Body of pancreas (tissue), 4 donors: ENCODE measurements around the gene FERMT3. TPM values are rescaled to one million over a fixed set of nuclear protein-coding genes. Genes with fewer than 3 reads are reported as not detected.

Experiments
- ATAC-seq: fragments of 150-250 bp; one replicate; pipeline ENCODE4 v1.9.1; 2016
- DNase-seq, 4 donors: peaks; one replicate each; pipeline ENCODE4 v3.0.0-alpha.2; 2019
- H3K27ac ChIP-seq, 4 donors: fragments of 200-600 bp; sonication (generic); 1 replicate in 3 of 4; 2 replicates in 1 of 4; pipeline versions ENCODE4 v1.5.1 to v1.6.1; 2016 to 2019; ENCODE audit warnings: mild to moderate bottlenecking in 1 of 4, mixed read lengths in 1 of 4, moderate library complexity in 1 of 4
- H3K27me3 ChIP-seq, 2 donors: fragments of 200-600 bp; sonication (generic); one replicate each; pipeline ENCODE4 v1.6.0; 2016; ENCODE audit warnings: mild to moderate bottlenecking in 1 of 2
- H3K36me3 ChIP-seq, 2 donors: fragments of 200-600 bp; sonication (generic); replicated peaks in 1 of 2; 2 replicates each; pipeline ENCODE4 v1.5.1; 2016; ENCODE audit warnings: low read depth in 2 of 2; ENCODE audit not compliant: insufficient read depth in 1 of 2
- H3K4me1 ChIP-seq: fragments of 200-600 bp; sonication (generic); one replicate; pipeline ENCODE4 v1.6.0; 2016
- H3K4me3 ChIP-seq, 2 donors: fragments of 200-600 bp; sonication (generic); 1 replicate in 1 of 2; 2 replicates in 1 of 2; pipeline ENCODE4 v1.5.1; 2016 to 2019
- H3K9me3 ChIP-seq, 3 donors: fragments of 200-600 bp; sonication (generic); 1 replicate in 2 of 3; 2 replicates in 1 of 3; pipeline ENCODE4 v1.5.1; 2016
- POLR2A ChIP-seq, 3 donors: fragments of 450-650 bp; IDR thresholded peaks; one replicate each; pipeline ENCODE4 v1.6.1; 2016; ENCODE audit warnings: antibody characterized with exemption in 3 of 3, mild to moderate bottlenecking in 2 of 3
- WGBS, 2 donors: methylation state at CpG; one replicate each; pipeline ENCODE4 v1.1.5; 2017; 5-methylcytosine and 5-hydroxymethylcytosine counted together
- intact Hi-C: fragments of 100-400 bp; cut with DNase I; formaldehyde crosslinking; loops from one replicate; pipeline ENCODE4 v1.15.1; 2023
- total RNA-seq, 2 donors: library from RNA; depleted of rRNA; stranded (reverse); fragments of >200 nt; gene quantifications; one replicate each; pipeline ENCODE4 v1.1.0, GENCODE V29; 2016
- TF ChIP-seq, protein P1 (sequence below), 7 experiments: fragments of 450-650 bp in 4 of 7; fragments of 200-600 bp in 3 of 7; sonication (generic) in 3 of 7; IDR thresholded peaks; one replicate each; pipeline ENCODE4 v1.5.1; 2016 to 2019; ENCODE audit warnings: antibody characterized with exemption in 7 of 7

FERMT3 gene
- total RNA-seq, 2 donors from 2014 or later = 8.6 to 9.1 TPM

DNA sequence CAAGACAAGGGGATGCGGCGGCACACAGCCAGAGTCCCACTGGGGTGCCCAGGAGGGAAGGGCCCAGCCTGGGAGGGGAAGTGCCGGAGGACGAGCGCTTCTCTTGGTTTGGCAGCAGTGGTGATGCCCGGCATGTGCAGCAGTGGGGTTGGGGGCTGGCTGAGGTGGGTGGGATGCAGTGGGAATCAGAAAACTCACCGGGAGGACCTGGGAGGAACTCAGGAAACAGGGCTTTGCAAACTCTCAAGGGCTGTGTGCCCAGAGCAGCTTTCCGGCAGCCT is 3.0 kb downstream of the FERMT3 start:
- Histone ChIP-seq H3K9me3 (no peaks in the 10 kb centered on the region), H3K4me3 (no peak overlapping the region), H3K27ac (no peak overlapping the region), H3K4me1 (peaks cover 4% of the 10 kb centered on the region), H3K27me3 (no peaks in the 10 kb centered on the region), H3K36me3 (no peaks in the 10 kb centered on the region)
- DNase-seq = no peak
- intact Hi-C loops = loop anchor here (5.0 kb wide), 1 partner anchor 88 kb away; no protein-coding TSS in a partner anchor
- no peak for TF ChIP-seq POLR2A (IDR thresholded peaks at IDR 0.05)
- TF ChIP-seq, protein P1, sequence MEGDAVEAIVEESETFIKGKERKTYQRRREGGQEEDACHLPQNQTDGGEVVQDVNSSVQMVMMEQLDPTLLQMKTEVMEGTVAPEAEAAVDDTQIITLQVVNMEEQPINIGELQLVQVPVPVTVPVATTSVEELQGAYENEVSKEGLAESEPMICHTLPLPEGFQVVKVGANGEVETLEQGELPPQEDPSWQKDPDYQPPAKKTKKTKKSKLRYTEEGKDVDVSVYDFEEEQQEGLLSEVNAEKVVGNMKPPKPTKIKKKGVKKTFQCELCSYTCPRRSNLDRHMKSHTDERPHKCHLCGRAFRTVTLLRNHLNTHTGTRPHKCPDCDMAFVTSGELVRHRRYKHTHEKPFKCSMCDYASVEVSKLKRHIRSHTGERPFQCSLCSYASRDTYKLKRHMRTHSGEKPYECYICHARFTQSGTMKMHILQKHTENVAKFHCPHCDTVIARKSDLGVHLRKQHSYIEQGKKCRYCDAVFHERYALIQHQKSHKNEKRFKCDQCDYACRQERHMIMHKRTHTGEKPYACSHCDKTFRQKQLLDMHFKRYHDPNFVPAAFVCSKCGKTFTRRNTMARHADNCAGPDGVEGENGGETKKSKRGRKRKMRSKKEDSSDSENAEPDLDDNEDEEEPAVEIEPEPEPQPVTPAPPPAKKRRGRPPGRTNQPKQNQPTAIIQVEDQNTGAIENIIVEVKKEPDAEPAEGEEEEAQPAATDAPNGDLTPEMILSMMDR (IDR thresholded peaks at IDR 0.05) = no peak
- WGBS, 2 donors = 91 to 95% methylated on average over 8 of the region's 8 CpGs
- ATAC-seq = no peak

DNA sequence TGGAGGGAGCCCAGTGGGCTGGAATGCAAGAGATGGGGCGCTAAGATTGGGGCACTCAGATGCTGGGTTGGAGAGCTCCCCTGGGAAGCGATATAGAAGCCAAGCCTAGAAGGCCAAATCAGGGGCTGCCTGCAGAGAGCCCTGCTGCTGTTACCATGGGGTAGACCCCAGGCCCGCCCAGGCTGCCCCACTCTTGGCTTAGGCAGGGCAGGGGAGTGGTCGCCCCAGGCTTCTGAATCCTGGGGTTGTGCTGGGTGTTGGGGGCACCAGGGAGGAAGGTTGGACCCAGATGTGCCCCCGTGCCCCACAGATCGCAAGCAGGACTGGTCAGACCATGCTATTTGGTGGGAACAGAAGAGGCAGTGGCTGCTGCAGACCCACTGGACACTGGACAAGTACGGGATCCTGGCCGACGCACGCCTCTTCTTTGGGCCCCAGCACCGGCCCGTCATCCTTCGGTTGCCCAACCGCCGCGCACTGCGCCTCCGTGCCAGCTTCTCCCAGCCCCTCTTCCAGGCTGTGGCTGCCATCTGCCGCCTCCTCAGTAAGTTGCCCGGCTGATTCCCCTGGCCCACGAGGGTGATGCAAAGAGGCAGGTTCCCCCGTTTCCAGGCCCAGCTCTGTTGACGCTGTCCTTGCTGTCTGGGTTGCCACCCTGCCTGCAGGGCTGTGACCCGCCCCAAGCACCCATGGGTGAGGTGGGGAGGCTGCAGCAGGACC is 3.9 kb downstream of the FERMT3 start:
- Histone ChIP-seq H3K4me3 (no peak overlapping the region), H3K9me3 (no peaks in the 10 kb centered on the region), H3K27me3 (no peaks in the 10 kb centered on the region), H3K4me1 (no peaks in the 10 kb centered on the region), H3K36me3 (no peaks in the 10 kb centered on the region), H3K27ac (no peak overlapping the region)
- TF ChIP-seq, protein P1 (IDR thresholded peaks at IDR 0.05) = no peak
- no peak for TF ChIP-seq POLR2A (IDR thresholded peaks at IDR 0.05)
- WGBS, 2 donors = 90 to 94% methylated on average over 6 to 24 of the region's 24 CpGs
- no peak for DNase-seq
- intact Hi-C loops = no loop called here
- no peak for ATAC-seq

DNA sequence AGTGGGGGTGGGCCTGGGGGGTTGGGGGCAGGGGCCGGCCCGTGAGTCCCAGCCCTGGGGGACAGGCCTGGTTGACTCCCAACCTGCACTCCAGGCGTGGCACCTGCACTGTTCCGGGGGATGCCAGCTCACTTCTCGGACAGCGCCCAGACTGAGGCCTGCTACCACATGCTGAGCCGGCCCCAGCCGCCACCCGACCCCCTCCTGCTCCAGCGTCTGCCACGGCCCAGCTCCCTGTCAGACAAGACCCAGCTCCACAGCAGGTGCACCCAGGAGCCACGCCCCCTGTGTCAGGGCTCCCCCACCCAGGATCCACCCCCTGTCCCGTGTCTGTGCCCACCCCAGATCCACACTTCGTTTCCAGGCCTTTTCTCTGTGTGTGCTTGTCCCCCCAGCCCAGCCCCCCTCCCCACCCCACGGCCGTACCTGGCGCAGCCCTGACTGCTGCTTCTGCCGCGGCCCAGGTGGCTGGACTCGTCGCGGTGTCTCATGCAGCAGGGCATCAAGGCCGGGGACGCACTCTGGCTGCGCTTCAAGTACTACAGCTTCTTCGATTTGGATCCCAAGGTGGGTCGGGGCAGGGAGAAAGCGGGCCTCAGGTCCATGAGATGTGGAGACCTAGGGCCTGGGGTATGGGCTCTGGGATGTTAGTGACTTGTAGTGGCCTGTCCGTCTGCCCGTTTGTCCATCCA is 4.8 kb downstream of the FERMT3 start:
- H3K9me3 ChIP-seq = no peaks in the 10 kb centered on the region
- DNase-seq = no peak
- H3K27me3 ChIP-seq = no peaks in the 10 kb centered on the region
- H3K4me3 ChIP-seq = no peak overlapping the region
- WGBS, 2 donors = 84 to 89% methylated on average over 7 to 26 of the region's 30 CpGs
- ATAC-seq = no peak
- no peaks in the 10 kb centered on the region for H3K4me1 ChIP-seq
- H3K36me3 ChIP-seq = no peaks in the 10 kb centered on the region
- intact Hi-C loops = no loop called here
- no peak overlapping the region for H3K27ac ChIP-seq
- TF ChIP-seq POLR2A (IDR thresholded peaks at IDR 0.05) = no peak
- TF ChIP-seq, protein P1 (IDR thresholded peaks at IDR 0.05) = no peak

- DNase-seq = no peak
- Histone ChIP-seq H3K4me3 (no peak overlapping the region), H3K4me1 (peaks cover 16% of the 10 kb centered on the region), H3K27ac (no peak overlapping the region), H3K36me3 (no peaks in the 10 kb centered on the region), H3K9me3 (no peaks in the 10 kb centered on the region), H3K27me3 (no peaks in the 10 kb centered on the region)
- intact Hi-C loops = no loop called here
- ATAC-seq = no peak
- no peak for TF ChIP-seq POLR2A (IDR thresholded peaks at IDR 0.05)
- TF ChIP-seq, protein P1 (IDR thresholded peaks at IDR 0.05) = no peak
- 92 to 94% methylated on average over 6 of the region's 6 CpGs for WGBS, 2 donors
Observed at GRCh38 chr11:64216879-64217278, 10.4 kb downstream of the FERMT3 start.
